ENCODE data around the gene UQCRFS1. TPM values are rescaled to one million over a fixed set of nuclear protein-coding genes. Genes with fewer than 3 reads are reported as not detected.

The UQCRFS1 gene
- polyA plus RNA-seq (2013) = 33.0 and 34.2 TPM in 2 replicates

DNA sequence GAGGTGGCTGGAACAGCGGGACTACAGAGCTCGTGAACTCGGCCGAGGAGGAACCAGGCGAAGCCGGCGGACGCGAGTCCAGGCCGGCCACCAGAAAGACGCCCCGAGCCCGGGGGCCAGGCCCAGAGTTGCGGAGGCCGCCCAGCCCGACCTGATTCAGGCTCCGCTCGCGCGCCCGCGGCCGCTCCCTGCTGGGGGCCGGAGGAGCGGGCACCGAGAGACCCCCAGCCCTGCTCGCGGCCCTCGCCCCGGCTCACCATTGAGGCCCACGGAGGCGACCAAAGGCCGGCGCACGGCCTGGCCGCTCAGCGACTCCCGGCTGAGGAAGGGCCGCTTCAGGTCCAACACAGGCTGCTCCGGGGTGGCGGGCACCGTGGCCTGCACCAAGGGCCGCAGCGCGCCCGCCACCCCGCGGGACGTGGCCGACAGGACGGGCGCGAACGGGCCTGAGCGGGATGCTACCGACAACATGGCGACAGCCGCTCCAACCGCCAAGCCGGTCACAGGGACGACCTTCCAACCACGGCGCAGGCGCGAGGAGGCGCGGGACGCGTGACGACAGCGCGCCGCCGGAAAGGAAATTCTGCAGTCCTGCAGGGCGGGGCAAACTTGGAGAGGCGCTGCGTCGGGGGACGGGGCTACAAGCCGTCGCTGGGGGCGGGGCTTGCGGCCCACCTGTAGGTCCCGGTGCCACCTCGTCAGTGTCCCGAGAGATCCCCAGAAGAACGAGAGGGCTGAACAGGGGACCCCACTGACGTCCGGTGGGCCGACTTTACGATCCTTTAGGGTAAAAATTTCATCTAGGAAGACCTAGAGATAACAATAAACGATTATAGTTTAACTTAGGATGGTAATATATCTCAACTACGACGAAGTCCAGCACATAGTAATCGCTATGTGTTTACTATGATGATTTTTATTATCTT lies at the start of gene UQCRFS1:
Gene UQCRFS1, minus strand, starts transcription at position 504 of the 926 bp plus-strand sequence. Its CDS starts 33 bp downstream, at position 471.
- H3K14ac ChIP-seq (ENCODE audit: low read length) = peak within 1 kb of the TSS; percentile 92
- WGBS (ENCODE audit: extremely low coverage, insufficient coverage, insufficient read length) = no CpG with 5 or more reads among the region's 95 CpGs

DNA sequence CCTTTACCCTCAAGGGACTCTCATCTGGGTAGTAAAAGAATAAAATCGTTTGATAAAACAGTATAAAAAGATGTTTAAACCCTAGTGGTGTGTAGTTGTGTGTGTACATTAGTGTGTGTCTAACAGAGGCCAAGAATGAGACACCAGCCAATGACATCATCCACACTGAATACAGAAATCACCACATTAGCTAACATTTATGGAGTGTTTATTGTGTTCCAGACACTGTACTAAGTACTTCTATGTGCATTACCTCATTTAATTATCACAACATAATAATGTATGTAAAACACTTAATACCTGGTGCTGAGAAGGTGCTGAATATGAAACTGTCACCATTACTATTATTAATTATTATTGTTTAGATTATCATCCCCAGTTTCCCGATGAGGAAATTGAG lies 49.1 kb upstream of the UQCRFS1 start:
- Histone ChIP-seq H3K18ac (ENCODE audit: low read length) (no peak overlapping the region), H3K27ac (ENCODE audit: low read depth, low read length) (no peak overlapping the region), H3K36me3 (ENCODE audit: control insufficient read depth in 1 of 2, insufficient read depth in 2 of 2, low read length in 2 of 2) (no peaks in the 10 kb centered on the region), H2AK5ac (ENCODE audit: low read length) (no peak overlapping the region), H4K8ac (ENCODE audit: low read depth, low read length) (no peak overlapping the region), H3K14ac (ENCODE audit: low read length) (no peak overlapping the region), H3K4ac (ENCODE audit: low read depth, low read length) (no peak overlapping the region), H4K12ac (ENCODE audit: low read depth, low read length) (no peak overlapping the region), H3K4me3 (ENCODE audit: low read depth, low read length) (no peak overlapping the region), H2BK120ac (ENCODE audit: insufficient read depth, low read length, poor library complexity) (no peak overlapping the region), H3K9ac (ENCODE audit: low read length) (no peak overlapping the region), H3K79me1 (ENCODE audit: low read length) (no peaks in the 10 kb centered on the region), H3K23ac (ENCODE audit: low read length) (no peak overlapping the region), H3K27me3 (ENCODE audit: insufficient read depth, low read length) (no peaks in the 10 kb centered on the region), H2BK5ac (ENCODE audit: low read depth, low read length, poor library complexity) (no peak overlapping the region), H3K79me2 (ENCODE audit: control insufficient read depth, insufficient read depth, low read length, poor library complexity) (no peaks in the 10 kb centered on the region), H3K9me3 (ENCODE audit: insufficient read depth, low read depth, low read length) (peaks cover 2% of the 10 kb centered on the region), H3K4me2 (ENCODE audit: low read length) (no peak overlapping the region), H3K4me1 (ENCODE audit: control insufficient read depth in 1 of 2, insufficient read depth in 2 of 2, low read length in 2 of 2) (no peaks in the 10 kb centered on the region), H2BK12ac (ENCODE audit: low read length) (no peak overlapping the region), H4K91ac (ENCODE audit: low read depth, low read length) (no peak overlapping the region), H2AFZ (ENCODE audit: insufficient read depth, low read length, poor library complexity) (no peak overlapping the region)
- no CpG with 5 or more reads among the region's 2 CpGs for WGBS (ENCODE audit: extremely low coverage, insufficient coverage, insufficient read length)
- no peak for DNase-seq

More for the DNA sequence above, at the start of gene UQCRFS1:
- Histone ChIP-seq H3K4me2 (ENCODE audit: low read length) (peak within 1 kb of the TSS; percentile 84), H4K12ac (ENCODE audit: low read depth, low read length) (peak within 1 kb of the TSS; percentile 94), H3K36me3 (ENCODE audit: control insufficient read depth in 1 of 2, insufficient read depth in 2 of 2, low read length in 2 of 2) (no peaks in the 10 kb centered on the region), H4K8ac (ENCODE audit: low read depth, low read length) (peak within 1 kb of the TSS; percentile 94), H3K79me1 (ENCODE audit: low read length) (peaks cover 4% of the 10 kb centered on the region), H3K18ac (ENCODE audit: low read length) (peak within 1 kb of the TSS; percentile 77), H4K91ac (ENCODE audit: low read depth, low read length) (peak within 1 kb of the TSS; percentile 87), H2BK5ac (ENCODE audit: low read depth, low read length, poor library complexity) (peak within 1 kb of the TSS; percentile 46), H3K4me3 (ENCODE audit: low read depth, low read length) (peak within 1 kb of the TSS; percentile 94), H3K27ac (ENCODE audit: low read depth, low read length) (peak within 1 kb of the TSS; percentile 52), H3K4ac (ENCODE audit: low read depth, low read length) (peak within 1 kb of the TSS; percentile 100), H3K23ac (ENCODE audit: low read length) (no peak within 1 kb of the TSS), H3K79me2 (ENCODE audit: control insufficient read depth, insufficient read depth, low read length, poor library complexity) (peaks cover 13% of the 10 kb centered on the region), H2AK5ac (ENCODE audit: low read length) (peak within 1 kb of the TSS; percentile 87), H3K4me1 (ENCODE audit: control insufficient read depth in 1 of 2, insufficient read depth in 2 of 2, low read length in 2 of 2) (peaks cover 3 to 8% of the 10 kb centered on the region in 2 experiments), H2AFZ (ENCODE audit: insufficient read depth, low read length, poor library complexity) (peak within 1 kb of the TSS; percentile 72), H3K9ac (ENCODE audit: low read length) (peak within 1 kb of the TSS; percentile 98), H2BK120ac (ENCODE audit: insufficient read depth, low read length, poor library complexity) (peak within 1 kb of the TSS; percentile 89), H3K27me3 (ENCODE audit: insufficient read depth, low read length) (no peaks in the 10 kb centered on the region), H3K9me3 (ENCODE audit: insufficient read depth, low read depth, low read length) (no peaks in the 10 kb centered on the region), H2BK12ac (ENCODE audit: low read length) (no peak within 1 kb of the TSS)
- DNase-seq = peak; percentile 96 to 98

DNA sequence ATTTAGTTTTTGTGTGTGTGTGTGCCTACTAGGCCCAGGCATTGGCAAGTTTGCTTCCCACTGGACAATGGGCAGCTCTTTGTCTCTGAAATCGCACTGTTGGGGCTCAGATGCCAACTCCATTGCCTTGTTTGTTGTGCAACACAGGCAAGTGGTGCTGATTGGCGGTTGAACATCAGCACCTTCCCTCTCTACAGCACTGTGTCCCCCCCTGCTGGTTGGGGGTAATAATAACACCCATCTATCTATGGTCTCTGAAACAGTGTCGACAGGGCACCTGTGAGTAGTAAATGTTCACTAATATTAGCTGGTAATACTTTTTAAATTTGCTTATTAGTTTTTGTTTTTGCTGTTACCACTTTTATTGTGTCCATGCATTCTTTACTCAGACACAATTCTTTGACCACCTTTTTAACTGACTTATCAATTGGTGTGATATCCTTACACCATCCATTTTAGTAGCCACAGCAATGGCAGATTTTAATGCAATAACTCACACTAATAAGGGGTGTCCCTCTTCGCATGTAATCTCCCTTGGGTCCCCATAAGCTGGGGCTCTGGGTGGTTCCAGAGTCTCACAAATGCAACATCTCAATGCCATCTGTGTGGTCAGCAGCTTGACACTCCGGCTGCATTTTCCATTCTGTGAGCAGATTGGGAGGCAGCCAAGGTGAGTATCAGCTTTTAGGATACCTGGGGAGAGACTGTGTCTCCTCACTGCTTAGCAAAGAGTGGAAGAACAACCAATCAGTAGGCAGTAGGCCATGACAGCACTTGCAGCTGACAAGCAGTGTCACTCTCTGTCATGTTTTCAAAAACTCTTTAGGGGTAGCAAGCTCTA lies 47.7 kb upstream of the UQCRFS1 start:
- Histone ChIP-seq H4K8ac (ENCODE audit: low read depth, low read length) (no peak overlapping the region), H2BK5ac (ENCODE audit: low read depth, low read length, poor library complexity) (no peak overlapping the region), H3K4me3 (ENCODE audit: low read depth, low read length) (no peak overlapping the region), H3K79me2 (ENCODE audit: control insufficient read depth, insufficient read depth, low read length, poor library complexity) (no peaks in the 10 kb centered on the region), H3K4me1 (ENCODE audit: control insufficient read depth in 1 of 2, insufficient read depth in 2 of 2, low read length in 2 of 2) (no peaks in the 10 kb centered on the region), H3K14ac (ENCODE audit: low read length) (no peak overlapping the region), H3K23ac (ENCODE audit: low read length) (no peak overlapping the region), H4K12ac (ENCODE audit: low read depth, low read length) (no peak overlapping the region), H2BK120ac (ENCODE audit: insufficient read depth, low read length, poor library complexity) (no peak overlapping the region), H2AK5ac (ENCODE audit: low read length) (no peak overlapping the region), H3K4me2 (ENCODE audit: low read length) (no peak overlapping the region), H4K91ac (ENCODE audit: low read depth, low read length) (no peak overlapping the region), H2AFZ (ENCODE audit: insufficient read depth, low read length, poor library complexity) (no peak overlapping the region), H3K27ac (ENCODE audit: low read depth, low read length) (no peak overlapping the region), H3K4ac (ENCODE audit: low read depth, low read length) (no peak overlapping the region), H3K36me3 (ENCODE audit: control insufficient read depth in 1 of 2, insufficient read depth in 2 of 2, low read length in 2 of 2) (no peaks in the 10 kb centered on the region), H3K9ac (ENCODE audit: low read length) (no peak overlapping the region), H3K27me3 (ENCODE audit: insufficient read depth, low read length) (no peaks in the 10 kb centered on the region), H2BK12ac (ENCODE audit: low read length) (no peak overlapping the region), H3K79me1 (ENCODE audit: low read length) (no peaks in the 10 kb centered on the region), H3K9me3 (ENCODE audit: insufficient read depth, low read depth, low read length) (peaks cover 2% of the 10 kb centered on the region), H3K18ac (ENCODE audit: low read length) (no peak overlapping the region)
- peak; percentile 16 to 47 for DNase-seq
- WGBS (ENCODE audit: extremely low coverage, insufficient coverage, insufficient read length) = no CpG with 5 or more reads among the region's 5 CpGs

DNA sequence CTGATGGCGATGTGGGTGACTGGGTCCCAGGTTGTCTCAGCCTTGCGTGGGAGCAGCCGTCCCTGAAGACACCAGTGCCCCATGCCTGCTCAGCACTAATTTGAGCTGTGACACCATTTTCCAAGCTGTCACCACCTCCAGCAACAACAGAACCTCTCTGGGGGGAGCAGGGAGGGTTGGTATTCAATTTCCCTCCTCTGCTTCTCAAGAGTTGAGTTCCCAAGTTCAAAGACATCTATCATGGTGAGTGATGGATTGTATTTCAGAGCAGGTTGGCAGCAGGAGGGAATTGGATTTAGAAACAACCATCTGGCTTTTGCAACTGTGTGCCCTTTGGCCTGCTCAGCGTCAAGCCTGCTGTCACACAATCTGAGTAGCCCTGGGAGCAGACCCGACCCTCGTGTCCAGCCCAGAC lies 46.9 kb upstream of the UQCRFS1 start:
- no peaks in the 10 kb centered on the region for H3K4me1 ChIP-seq (ENCODE audit: control insufficient read depth in 1 of 2, insufficient read depth in 2 of 2, low read length in 2 of 2)
- H2AK5ac ChIP-seq (ENCODE audit: low read length) = no peak overlapping the region
- WGBS (ENCODE audit: extremely low coverage, insufficient coverage, insufficient read length) = no CpG with 5 or more reads among the region's 6 CpGs
- no peak overlapping the region for H3K4me2 ChIP-seq (ENCODE audit: low read length)
- no peak overlapping the region for H3K9ac ChIP-seq (ENCODE audit: low read length)
- no peaks in the 10 kb centered on the region for H3K79me2 ChIP-seq (ENCODE audit: control insufficient read depth, insufficient read depth, low read length, poor library complexity)
- no peaks in the 10 kb centered on the region for H3K27me3 ChIP-seq (ENCODE audit: insufficient read depth, low read length)
- DNase-seq = peak in 1 of 2 donors; percentile 16
- no peak overlapping the region for H3K4ac ChIP-seq (ENCODE audit: low read depth, low read length)
- no peaks in the 10 kb centered on the region for H3K36me3 ChIP-seq (ENCODE audit: control insufficient read depth in 1 of 2, insufficient read depth in 2 of 2, low read length in 2 of 2)
- no peak overlapping the region for H3K27ac ChIP-seq (ENCODE audit: low read depth, low read length)
- H2BK12ac ChIP-seq (ENCODE audit: low read length) = no peak overlapping the region
- H4K12ac ChIP-seq (ENCODE audit: low read depth, low read length) = no peak overlapping the region
- H3K18ac ChIP-seq (ENCODE audit: low read length) = no peak overlapping the region
- H4K8ac ChIP-seq (ENCODE audit: low read depth, low read length) = no peak overlapping the region
- H2BK120ac ChIP-seq (ENCODE audit: insufficient read depth, low read length, poor library complexity) = no peak overlapping the region
- H3K79me1 ChIP-seq (ENCODE audit: low read length) = no peaks in the 10 kb centered on the region
- no peak overlapping the region for H3K14ac ChIP-seq (ENCODE audit: low read length)
- no peak overlapping the region for H2AFZ ChIP-seq (ENCODE audit: insufficient read depth, low read length, poor library complexity)
- no peak overlapping the region for H3K4me3 ChIP-seq (ENCODE audit: low read depth, low read length)
- H4K91ac ChIP-seq (ENCODE audit: low read depth, low read length) = no peak overlapping the region
- H3K9me3 ChIP-seq (ENCODE audit: insufficient read depth, low read depth, low read length) = peaks cover 2% of the 10 kb centered on the region
- no peak overlapping the region for H2BK5ac ChIP-seq (ENCODE audit: low read depth, low read length, poor library complexity)
- H3K23ac ChIP-seq (ENCODE audit: low read length) = no peak overlapping the region

Measured in trophoblast cell (in vitro differentiated cells and primary cell).